GM12801 (cell line): ENCODE results near the gene ANAPC2.

ENCODE experiments used
- CTCF ChIP-seq: IDR thresholded peaks from one replicate; pipeline ENCODE4 v1.5.1; 2011; ENCODE audit warnings: control low read depth; ENCODE audit not compliant: insufficient read length; ENCODE audit errors: extremely low read depth

The ANAPC2 gene

GRCh38 chr9:137171149-137171900 lies 17.0 kb downstream of the ANAPC2 start:
- no peak for TF ChIP-seq CTCF

GRCh38 chr9:137170486-137171148 lies 17.7 kb downstream of the ANAPC2 start:
- no peak for TF ChIP-seq CTCF

GRCh38 chr9:137169896-137170358 lies 18.4 kb downstream of the ANAPC2 start, which contains the start of gene LRRC26:
Gene LRRC26 (minus strand): TSS chr9:137170051. CDS start chr9:137169943, 108 bp downstream.
- no peak for TF ChIP-seq CTCF

GRCh38 chr9:137168904-137169856 lies 19.2 kb downstream of the ANAPC2 start:
- no peak for TF ChIP-seq CTCF

GRCh38 chr9:137168573-137168903 lies 19.8 kb downstream of the ANAPC2 start:
- TF ChIP-seq CTCF, result no peak

GRCh38 chr9:137167747-137168572 lies 20.4 kb downstream of the ANAPC2 start:
- no peak for TF ChIP-seq CTCF
